COR-L47 (cell line): ENCODE measurements around the gene PRR9.

Experiments
- DNase-seq: peaks from one replicate; lab custom pipeline; 2025; lab: John Stamatoyannopoulos, UW

The PRR9 gene

DNA sequence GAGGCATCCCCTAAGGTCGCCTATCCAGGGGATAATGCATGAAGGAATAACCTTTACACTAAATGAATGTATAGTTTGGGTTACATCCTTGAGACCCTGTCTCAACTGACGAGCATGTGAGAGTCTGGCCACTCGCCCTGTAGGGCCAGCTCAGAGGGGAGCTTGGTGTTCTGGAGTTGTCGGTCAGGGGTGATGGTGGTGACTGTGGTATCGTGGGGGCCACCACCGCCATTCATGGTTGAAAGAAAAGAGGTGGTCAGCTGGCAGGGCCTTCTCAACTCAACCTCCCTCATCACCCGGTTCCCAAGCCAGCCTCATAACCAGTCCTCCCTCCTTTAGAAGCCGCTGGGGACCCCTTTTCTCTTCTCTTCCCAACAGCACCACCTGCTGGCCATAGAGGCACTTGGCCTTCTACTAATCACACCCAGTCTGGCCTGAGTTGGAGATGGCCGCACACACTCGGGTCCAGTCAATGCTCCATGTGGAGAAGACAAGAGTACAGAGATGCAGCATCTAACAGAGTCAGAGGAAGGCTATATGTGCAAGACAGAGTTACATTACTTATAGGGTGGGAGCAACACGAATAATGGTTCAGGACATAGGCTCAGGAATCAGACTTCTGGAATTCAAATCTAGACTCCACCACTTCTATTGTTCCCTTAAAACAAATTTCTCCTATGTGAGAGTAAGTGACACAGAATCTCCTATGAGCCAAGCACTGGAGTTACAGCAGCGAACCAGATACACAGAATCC, 11.9 kb downstream of the PRR9 start:
- peak; percentile 7 for DNase-seq

DNA sequence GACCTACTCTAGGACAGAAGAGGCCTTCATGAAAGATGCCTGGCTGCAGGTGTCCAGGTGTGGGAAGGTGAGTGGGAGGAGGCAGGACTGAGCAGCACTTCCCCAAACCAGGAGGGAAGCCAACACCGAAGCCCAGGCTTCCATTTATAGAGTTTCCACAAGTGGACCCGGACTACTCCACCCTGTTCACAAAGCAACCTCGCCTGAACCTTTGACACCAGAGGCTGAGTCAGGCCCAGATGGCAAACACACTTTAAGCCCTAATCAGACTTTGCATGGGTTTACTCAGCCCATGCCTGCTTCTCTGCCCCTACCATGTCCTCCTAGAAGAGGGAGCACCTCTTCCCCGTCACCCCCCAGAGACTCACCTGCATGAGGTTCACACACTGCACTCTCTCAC, 14.0 kb downstream of the PRR9 start:
- DNase-seq: no peak

DNA sequence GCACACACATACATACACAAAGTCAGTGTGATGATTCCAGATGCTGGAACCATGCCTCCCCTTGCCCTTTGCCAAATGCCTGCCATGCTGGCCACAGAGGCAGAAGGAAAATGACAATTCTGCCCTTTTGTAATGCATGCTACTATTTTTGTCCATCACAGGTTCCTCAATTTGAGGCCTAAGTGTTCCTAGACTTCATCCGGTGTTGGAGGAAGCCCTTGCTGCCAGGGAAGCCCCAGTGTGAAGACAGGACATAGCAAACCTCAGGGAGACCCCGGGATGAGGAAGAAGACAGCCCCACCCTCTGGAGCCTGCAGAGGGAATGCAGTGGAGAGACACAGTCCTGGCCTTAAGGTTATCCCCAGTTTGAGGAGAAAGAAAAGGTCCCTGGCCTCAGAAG, 14.4 kb downstream of the PRR9 start:
- no peak for DNase-seq

DNA sequence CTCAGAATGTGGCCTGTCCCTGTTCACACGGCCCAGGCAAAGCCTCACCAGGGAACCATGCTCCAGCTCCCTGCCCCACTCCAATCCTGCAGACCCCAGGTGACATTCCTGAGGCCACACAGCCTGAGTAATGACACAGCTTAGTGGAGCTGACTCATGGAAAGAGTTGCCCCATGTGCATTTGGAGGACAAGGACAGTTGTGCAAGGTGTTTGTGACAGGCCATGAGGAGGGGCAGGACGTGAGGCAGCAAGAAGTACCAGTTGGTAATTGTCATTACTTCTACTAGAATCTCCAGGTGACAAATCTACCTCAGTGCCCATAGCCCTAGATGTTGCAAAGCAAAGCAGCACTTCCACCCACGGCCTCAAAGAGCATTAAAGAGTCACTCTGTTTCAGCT, 15.2 kb downstream of the PRR9 start:
- no peak for DNase-seq

DNA sequence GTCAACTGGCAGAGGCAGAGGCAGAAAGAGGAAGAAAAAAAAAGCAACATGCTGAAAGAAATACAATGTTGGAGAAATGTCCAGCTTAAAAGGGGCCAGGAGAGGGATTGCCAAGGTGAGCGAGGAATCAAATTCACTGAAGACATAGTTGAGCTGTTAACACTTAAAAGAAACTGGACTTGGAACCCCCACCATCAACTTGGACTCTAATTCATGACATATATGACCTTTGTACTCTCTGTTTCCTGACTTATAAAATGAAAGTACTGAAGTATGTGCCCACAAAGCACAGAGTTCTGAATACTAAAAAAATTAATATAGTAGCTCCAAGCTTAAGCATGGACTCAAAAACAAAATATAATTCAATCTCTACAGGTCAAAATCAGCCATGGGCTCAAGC, 16.1 kb downstream of the PRR9 start:
- no peak for DNase-seq

DNA sequence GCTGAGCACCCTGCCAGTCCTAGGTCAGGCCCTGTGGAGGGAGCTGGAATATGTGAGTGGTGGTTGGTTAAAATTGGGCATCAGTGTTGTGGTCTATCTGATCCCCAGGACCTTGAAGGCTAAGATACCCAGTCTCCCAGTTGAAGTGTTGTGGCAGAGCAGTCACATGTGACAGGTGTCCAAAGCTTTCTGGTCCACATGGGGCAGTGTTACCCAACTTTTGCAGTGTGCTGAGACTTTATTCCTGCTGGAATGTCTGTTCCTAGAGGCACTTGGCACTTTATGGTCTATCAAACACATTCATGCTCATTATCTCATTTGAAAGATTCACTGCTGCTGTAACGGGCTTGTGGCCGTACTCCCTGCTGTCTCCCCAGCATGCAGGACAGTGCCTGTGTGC, 21.1 kb downstream of the PRR9 start:
- peak; percentile 10 for DNase-seq

DNA sequence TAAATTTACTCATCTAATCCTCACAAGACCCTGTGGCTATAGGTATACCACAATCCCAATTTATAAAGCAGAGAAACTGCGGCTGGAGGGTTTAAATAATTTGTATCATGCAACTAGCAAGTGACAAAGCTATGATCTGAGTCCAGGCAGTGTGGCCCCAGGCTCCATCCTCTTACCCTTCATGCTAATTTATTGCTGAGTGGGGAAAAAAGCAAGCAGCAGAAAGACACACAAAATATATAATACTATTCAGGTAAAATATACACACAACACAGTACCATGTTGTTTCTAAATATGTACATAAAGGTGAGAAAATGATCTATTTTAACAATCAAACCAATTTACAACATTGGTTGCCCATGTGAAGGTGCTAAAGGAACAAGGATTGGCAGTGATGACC, 24.8 kb downstream of the PRR9 start:
- DNase-seq: no peak

DNA sequence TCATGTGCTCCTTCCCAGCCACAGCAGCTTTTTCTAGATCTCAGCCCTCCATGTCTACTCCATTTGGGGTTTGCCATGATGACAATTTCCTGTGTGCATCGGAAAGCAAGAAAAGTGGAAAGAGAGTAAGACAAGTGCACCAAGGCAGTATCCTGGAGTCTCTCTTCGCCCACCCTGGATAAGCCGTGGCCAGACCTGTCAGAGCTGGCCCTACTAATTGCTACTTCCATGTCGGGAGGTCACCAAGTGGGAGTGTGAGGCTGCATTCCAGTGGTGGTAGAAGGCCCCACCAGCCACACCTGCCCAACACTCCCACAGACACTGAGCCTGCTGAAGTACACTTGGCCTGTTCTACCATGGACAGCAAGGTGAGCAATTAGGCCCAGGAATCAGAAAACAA, 28.1 kb downstream of the PRR9 start:
- DNase-seq: no peak

DNA sequence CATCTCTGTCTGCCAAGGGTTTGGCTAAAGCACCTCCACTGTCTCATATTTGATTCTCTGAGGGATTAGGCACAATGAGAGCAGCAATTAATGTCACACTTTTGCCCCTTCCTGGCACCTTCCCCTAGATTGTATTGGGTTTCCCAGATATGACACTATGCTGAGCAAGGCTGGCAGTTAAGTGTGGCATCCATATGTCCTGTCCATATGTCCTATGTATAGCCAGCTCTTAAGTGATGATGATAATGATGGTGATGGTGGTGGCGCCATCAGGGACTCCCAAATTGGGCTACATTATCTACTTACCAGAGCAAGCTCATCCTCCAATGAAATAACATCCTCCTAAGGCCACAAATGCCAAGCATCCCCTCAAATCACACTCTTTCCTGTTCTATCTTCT, 28.6 kb downstream of the PRR9 start:
- DNase-seq: no peak

DNA sequence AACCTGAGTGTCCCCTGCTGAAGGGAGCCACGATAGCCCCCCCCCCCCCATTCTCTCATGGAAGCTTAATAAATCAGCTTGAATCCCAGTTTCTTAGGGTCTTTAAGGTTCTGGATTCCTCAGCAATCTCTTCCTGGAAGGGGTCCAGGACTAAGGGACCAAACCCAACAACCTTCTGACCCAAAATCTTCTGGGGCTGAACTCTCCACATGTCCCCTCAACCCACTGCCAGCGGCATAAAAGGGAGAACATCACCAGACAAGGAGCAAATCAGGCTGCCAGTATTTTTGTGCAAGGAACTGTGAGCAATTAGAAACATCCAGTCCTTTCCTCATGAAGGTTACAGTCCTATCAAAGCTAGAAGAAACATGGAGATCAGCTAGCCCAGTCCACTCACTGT, 29.4 kb downstream of the PRR9 start:
- DNase-seq: no peak

DNA sequence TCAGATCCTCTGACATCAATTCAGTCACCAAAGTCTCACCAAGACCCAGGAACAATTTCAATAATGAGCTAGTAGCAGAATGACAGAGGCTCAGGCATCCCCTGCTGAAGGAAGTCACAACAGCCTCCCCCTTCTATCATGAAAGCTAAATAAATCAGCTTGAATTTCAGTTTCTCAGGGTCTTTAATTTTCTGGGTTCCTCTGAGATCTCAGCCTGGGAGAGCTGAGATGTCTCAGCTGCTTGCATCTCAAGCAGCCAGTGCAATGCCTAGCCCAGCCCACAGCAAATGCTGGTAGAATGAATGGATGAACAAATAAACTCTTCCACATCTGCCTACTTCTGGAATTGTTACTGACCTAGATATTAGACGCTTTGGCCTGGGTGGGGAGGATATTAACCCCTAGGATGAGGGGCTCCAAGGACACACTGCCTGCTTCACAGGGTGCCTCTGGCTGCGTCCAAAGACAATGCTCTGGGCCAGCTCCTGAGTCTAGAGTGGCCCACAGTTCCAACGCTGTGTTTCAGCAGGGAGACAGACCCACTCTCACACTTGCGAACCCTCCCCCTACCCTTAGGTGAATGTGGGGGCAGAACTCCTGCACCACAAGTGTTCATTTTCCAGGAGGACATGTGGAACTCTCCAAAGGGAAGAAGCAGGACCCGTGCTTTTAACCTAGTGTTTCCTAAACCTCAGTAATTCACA, 30.9 kb downstream of the PRR9 start:
- no peak for DNase-seq

DNA sequence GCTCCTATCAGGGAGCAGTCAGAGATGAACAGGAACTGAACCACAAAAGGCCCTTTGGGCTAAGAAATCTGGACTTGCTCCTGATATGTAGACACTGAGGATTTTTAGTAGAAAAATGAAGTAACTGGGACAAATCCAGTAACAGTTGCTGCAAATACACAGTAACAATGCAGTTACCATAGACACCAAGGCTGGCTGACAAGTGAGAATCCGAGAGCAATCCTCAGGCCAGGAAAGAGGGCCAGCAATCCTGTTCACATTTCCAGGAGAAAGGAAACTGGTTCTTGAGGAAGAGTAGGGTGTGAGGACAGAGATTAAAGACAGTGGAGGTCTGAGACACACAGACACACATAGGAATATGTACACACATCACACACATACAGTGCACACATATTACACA, 32.8 kb downstream of the PRR9 start:
- no peak for DNase-seq

DNA sequence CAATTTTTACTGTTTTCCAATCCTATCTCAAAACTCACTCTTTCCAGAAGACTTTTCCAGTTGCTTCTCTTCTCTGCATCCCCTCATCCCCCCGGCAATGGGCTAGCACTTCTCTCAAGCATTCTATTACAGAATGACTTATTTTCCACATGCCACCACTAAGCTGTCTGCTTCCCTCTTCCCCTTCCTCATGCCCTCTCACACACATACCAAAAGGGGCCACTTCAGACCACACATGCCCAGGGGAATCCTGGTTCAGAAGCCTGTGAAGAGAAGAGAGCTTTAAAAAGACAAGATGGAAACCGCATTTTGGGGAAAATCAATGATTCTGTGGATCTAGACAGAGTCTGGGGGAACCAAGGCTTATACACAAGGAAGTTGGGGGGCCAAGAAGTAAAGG, 33.7 kb downstream of the PRR9 start:
- no peak for DNase-seq

DNA sequence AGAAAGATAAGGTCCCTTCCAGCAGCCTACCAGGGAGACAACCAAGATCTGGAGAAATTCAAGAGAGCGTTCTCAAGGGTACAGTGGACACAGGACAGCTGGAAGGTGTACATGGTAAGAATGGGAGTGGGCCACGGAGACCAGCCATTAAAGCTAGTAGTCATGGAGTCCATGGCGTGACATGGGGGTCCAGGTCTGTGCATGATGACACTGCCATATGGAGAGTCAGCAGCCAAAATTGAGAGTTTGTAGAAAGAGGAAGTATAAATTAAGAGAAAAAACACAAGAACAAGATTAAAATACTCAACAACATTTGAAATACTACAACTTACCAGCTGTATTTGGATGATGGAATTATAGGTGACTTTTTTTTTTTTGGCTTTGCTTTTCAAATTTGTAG, 34.2 kb downstream of the PRR9 start:
- no peak for DNase-seq

DNA sequence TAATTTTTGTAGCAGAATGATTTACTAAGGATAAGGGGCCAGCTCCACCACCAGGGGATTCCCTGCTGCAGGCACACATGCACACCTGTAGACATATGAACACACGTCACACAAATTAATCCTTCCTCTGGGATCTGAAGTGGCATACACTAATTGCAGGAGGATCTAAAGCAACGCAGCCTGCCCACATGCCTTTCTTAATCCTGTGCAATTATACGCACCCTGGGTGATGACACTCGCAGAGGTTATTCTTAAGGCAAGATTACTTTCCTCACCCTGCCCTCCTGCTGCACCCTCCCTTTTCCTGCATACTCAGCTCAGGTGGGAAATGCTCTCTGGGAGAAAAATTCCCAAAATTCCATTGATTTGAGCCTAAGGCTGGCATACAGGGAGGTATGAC, 34.6 kb downstream of the PRR9 start:
- DNase-seq: no peak

DNA sequence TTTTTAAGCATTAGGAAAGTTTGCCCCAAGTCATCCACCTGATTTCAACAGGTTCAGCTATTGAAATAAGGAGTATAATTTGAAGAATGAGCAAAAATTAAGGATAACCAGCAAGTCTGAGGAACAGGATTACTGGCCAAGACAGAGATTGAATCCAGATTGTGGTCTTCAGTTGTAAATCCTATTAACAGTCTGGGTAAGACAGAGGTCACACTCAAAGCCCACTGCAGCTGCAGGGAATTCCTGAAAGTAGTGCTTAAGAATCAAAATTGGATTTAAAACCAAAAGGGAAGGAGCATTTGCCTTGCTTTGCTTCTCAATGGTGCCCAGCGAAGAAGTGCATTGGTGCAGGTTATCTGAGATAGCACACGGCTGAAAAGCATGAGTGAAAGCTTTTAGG, 35.7 kb downstream of the PRR9 start:
- no peak for DNase-seq

DNA sequence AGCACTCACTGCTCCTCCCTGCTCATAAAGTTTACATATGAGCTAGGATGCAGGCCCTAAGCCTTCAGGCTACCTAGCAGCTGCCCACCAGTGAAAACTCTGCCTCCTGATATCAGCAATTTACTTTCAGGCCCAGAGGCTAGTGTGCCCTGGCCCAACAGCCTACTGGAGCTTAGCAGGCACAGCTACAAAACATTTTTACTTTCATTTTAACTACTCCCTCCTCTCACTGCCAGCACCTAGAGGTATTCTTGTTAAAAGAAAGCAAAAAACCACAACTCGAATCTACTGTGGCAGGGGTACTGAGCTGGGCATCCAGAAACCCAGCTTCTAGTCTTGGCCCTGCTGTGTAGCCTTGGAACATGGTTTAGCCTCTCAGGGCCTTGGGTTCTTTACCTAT, 36.3 kb downstream of the PRR9 start:
- DNase-seq: no peak

DNA sequence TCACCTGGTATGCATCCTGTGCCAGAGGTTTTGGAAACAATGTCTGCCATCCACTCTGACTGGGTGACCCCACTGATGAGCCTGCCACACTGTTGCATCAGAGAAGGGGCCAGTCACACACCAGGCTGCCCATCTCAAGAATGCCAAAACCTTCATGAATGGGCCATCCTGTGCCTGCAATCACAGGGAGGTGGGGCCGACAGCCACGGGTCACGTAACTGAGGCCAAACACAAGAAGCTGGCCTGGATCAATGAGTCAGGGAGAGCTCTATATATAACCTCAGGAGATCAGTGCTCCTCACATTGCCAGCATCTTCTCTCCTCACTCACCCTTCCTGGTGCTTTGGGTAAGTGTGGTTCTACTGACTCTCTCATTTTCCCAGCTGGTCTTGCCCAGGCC, 42.0 kb downstream of the PRR9 start, which contains the start of gene LORICRIN:
Gene LORICRIN (plus strand): TSS at position 301 of the 400 bp plus-strand sequence. CDS start 1,263 bp downstream, outside the sequence.
- DNase-seq: no peak

DNA sequence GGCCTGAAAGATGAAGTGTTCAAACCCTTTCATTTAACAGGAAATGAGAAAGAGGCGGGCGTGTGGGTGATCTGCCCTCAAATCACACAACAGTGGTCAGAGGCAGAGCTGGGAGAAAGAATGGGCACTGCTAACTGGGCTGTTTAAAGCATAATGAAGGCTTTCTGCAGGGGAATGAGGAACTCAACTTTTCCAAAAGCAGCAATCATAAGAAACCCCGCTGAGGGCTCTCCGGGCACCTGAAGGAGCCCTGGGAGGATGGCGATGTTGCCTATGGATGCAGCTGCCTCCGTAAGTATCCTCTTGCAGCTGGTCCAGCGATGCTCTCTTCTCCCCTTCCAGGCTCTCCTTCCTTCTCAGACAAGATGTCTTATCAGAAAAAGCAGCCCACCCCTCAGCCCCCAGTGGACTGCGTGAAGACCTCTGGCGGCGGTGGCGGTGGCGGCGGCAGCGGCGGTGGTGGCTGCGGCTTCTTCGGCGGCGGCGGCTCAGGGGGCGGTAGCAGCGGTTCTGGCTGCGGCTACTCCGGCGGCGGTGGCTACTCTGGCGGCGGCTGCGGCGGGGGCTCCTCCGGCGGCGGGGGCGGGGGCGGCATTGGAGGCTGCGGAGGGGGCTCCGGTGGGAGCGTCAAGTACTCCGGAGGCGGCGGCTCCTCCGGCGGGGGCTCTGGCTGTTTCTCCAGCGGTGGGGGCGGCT, 43.3 kb downstream of the PRR9 start:
- DNase-seq: no peak

DNA sequence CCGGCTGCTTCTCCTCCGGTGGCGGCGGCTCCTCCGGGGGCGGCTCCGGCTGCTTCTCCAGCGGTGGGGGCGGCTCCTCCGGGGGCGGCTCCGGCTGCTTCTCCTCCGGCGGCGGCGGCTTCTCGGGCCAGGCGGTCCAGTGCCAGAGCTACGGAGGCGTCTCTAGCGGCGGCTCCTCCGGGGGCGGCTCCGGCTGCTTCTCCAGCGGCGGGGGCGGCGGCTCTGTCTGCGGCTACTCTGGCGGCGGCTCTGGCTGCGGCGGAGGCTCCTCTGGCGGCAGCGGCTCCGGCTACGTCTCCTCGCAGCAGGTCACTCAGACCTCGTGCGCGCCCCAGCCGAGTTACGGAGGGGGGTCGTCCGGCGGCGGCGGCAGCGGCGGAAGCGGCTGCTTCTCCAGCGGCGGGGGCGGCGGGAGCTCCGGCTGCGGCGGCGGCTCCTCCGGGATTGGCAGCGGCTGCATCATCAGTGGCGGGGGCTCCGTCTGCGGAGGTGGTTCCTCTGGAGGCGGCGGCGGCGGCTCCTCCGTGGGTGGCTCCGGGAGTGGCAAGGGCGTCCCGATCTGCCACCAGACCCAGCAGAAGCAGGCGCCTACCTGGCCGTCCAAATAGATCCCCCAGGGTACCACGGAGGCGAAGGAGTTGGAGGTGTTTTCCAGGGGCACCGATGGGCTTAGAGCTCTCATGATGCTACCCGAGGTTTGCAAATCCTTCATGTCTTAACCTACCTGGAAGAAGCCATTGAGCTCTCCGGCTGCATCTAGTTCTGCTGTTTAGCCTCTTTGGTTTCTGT, 44.1 kb downstream of the PRR9 start:
- peak; percentile 39 for DNase-seq

DNA sequence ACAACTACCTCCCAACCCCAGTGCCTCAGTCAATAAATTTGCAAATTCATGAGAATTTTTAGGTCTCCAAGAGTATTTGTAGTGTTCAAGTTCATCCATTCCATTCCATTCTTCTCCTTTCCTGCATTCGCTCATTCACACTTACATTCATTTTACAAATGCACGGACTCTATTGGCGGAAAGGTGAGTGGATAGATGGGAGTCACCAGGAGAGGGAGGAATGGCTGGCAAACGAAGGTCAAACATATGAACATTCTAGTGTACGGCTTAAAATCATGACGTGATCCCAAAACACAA, 44.6 kb downstream of the PRR9 start:
- DNase-seq: no peak

DNA sequence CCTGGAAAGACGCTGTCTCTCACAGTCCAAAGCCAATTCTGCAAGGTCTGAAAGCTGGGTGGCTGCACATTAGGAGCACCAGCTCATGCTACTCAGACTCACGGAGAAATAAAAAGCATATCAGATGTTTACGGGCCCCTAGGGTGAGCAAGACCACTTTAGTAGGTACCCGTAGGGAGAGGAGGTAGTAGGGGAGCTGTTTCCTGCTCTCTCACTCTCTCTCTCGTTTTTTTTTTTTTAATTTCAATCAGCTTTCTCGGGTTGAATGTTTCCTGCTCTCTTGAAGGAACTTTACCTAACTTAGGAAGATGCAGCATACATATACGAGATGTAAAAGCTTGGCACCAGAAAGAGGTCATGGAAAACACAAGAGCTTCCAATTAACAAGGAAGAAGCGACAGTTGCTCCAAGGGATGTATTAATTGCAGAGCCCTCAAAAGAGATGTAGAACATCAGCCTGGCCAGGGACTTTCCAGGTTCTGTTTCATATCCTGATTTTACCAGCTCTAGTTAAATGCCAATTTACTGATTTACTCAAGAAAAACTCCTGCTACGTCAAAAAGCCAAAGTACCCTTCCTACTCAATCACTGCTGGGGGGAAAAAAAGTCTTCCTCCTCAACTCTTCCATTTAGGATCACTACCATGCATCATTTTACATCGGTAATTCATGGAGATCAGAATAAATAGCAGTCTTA, 45.2 kb downstream of the PRR9 start:
- DNase-seq: no peak
